Measurements from ENCODE around the gene LHX8. TPM values are rescaled to one million over a fixed set of nuclear protein-coding genes. Genes with fewer than 3 reads are reported as not detected.
"Not testable (repeated sequence)": the region's sequence is repeated elsewhere in the genome, so short reads cannot be mapped to it uniquely, and the experiment has no call there.

Gene LHX8
- total RNA-seq, 6 donors from 2014 or later = not detected

DNA sequence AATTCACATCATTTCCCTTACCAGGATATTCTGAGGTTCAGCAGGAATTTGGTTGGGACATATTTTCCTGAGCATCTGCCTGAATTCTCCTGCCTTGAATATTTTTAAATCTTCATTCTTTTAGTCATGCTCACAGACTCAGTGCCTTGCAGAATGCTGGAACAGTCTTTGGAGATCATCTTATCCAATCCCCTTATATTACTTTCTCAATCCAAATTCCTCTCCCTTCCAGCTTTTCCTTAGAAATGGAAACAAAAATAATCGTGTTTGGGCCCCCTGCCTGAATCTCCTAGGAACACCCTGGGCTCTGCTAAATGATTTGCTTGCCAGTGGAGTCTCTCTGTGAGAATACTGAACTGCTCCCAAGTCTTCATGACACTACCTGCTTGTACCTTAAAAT lies 38.4 kb downstream of the LHX8 start:
- 39 to 42% methylated on average over 1 of the region's 1 CpG for WGBS, 2 donors
- no peak for TF ChIP-seq POLR2A (IDR thresholded peaks at IDR 0.05)
- TF ChIP-seq, protein P1, sequence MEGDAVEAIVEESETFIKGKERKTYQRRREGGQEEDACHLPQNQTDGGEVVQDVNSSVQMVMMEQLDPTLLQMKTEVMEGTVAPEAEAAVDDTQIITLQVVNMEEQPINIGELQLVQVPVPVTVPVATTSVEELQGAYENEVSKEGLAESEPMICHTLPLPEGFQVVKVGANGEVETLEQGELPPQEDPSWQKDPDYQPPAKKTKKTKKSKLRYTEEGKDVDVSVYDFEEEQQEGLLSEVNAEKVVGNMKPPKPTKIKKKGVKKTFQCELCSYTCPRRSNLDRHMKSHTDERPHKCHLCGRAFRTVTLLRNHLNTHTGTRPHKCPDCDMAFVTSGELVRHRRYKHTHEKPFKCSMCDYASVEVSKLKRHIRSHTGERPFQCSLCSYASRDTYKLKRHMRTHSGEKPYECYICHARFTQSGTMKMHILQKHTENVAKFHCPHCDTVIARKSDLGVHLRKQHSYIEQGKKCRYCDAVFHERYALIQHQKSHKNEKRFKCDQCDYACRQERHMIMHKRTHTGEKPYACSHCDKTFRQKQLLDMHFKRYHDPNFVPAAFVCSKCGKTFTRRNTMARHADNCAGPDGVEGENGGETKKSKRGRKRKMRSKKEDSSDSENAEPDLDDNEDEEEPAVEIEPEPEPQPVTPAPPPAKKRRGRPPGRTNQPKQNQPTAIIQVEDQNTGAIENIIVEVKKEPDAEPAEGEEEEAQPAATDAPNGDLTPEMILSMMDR (IDR thresholded peaks at IDR 0.05) = no peak
- no peak for TF ChIP-seq EP300 (IDR thresholded peaks at IDR 0.05)
- TF ChIP-seq POLR2AphosphoS5 (IDR thresholded peaks at IDR 0.05) = no peak
- DNase-seq = no peak
- H3K27ac ChIP-seq = no peak overlapping the region
- H3K9me3 ChIP-seq = no peaks in the 10 kb centered on the region
- H3K4me1 ChIP-seq = no peaks in the 10 kb centered on the region
- H3K36me3 ChIP-seq = no peaks in the 10 kb centered on the region
- no peaks in the 10 kb centered on the region for H3K27me3 ChIP-seq
- no peak overlapping the region for H3K4me3 ChIP-seq
- ATAC-seq (ENCODE audit: low FRiP score in 2 of 2) = peak in 1 of 2 donors; percentile 31

DNA sequence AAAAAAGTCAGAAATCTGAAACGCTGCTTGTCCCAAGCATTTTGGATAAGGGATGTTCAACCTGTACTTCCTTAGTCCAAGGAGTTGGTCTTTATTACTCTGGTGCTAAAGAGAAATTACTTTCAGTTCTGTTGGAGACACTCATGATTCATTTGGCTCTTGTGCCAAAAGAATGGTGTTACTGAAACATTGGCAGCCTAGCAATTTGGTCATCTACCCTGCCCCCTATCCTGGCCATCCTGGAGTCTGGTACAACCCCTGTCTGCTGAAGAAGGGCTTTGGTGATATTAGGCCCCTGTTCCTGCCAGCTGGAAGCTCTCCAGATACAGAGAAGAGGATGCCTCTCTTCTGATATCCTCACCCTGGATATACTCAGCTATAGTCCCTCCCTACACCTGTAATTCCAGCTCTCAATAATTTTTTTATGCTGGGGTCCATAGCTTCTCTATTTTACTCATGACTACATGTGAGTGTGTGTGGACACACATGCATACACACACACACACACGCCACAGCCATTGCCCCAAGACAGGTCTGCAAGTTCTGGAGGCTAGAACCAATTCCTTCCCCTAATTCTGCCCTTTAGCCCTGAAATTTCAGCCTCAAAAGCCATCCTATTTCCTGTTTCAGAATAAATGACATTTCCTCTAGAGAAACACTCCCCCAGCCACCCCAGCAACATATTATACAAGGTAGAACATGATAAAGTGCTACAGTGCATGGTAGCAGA lies 40.0 kb downstream of the LHX8 start:
- no peaks in the 10 kb centered on the region for H3K9me3 ChIP-seq
- H3K4me3 ChIP-seq = no peak overlapping the region
- WGBS, 2 donors = 73 to 74% methylated on average over 2 of the region's 2 CpGs
- ATAC-seq (ENCODE audit: low FRiP score in 2 of 2) = no peak
- H3K4me1 ChIP-seq = no peaks in the 10 kb centered on the region
- no peaks in the 10 kb centered on the region for H3K27me3 ChIP-seq
- TF ChIP-seq EP300 (IDR thresholded peaks at IDR 0.05) = no peak
- TF ChIP-seq POLR2AphosphoS5 (IDR thresholded peaks at IDR 0.05) = no peak
- no peak for DNase-seq
- H3K27ac ChIP-seq = no peak overlapping the region
- H3K36me3 ChIP-seq = no peaks in the 10 kb centered on the region

DNA sequence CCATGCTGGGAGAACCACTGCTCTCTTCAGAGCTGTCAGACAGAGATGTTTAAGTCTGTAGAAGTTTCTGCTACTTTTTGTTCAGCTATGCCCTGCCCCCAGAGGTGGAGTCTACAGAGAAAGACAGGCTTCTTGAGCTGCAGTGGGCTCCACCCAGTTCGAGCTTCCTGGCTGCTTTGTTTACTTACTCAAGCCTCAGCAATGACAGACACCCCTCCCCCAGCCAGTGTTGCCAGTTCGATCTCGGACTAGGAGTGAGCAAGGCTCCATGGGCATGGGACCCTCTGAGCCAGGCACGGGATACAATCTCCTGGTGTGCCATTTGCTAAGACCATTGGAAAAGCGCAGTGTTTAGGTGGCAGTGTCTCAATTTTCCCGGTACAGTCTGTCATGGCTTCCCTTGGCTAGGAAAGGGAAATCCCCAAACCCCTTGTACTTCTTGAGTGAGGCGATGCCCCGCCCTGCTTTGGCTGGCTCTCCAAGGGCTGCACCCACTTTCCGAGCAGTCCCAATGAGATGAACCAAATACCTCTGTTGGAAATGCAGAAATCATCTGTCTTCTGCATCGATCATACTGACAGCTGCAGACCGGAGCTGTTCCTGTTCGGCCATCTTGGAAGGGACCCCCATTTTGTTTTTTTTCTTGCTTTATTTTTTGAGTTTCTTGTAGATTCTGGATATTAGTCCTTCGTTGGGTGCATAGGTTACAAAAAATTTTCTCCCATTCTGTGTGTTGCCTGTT lies 47.2 kb downstream of the LHX8 start:
- not testable (repeated sequence) for H3K27ac ChIP-seq; H3K36me3 ChIP-seq; DNase-seq; ATAC-seq (ENCODE audit: low FRiP score in 2 of 2); H3K9me3 ChIP-seq; H3K27me3 ChIP-seq; H3K4me1 ChIP-seq; H3K4me3 ChIP-seq
- WGBS, 2 donors = 85 to 86% methylated on average over 12 to 13 of the region's 13 CpGs

DNA sequence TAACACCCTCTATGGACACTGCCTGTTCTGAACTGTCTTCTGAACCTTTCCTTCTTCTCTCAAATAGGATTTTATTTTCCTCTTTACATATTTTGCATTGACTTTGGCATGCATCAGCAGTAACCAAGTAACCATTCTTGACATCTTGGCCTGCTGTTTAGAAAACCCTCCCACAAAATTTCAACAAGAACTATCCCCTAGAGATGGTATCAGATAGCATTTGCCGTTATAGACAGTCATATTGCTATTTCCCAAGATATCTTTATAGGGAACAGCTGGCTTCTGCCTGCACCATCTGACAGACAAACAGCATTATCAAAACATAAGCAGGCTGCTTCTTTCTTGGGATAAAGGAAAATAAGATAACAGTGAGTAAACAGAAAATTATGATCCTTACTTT lies 54.7 kb downstream of the LHX8 start:
- no peak overlapping the region for H3K27ac ChIP-seq
- H3K4me1 ChIP-seq = no peaks in the 10 kb centered on the region
- H3K27me3 ChIP-seq = no peaks in the 10 kb centered on the region
- DNase-seq (no peak), ATAC-seq (ENCODE audit: low FRiP score in 2 of 2) (no peak)
- no peaks in the 10 kb centered on the region for H3K36me3 ChIP-seq
- 68% methylated on average over 1 of the region's 1 CpG for WGBS, 2 donors
- no peak overlapping the region for H3K4me3 ChIP-seq
- no peak for TF ChIP-seq EP300 (IDR thresholded peaks at IDR 0.05)
- no peak for TF ChIP-seq POLR2A (IDR thresholded peaks at IDR 0.05)
- no peak for TF ChIP-seq POLR2AphosphoS5 (IDR thresholded peaks at IDR 0.05)
- TF ChIP-seq, protein P1 (IDR thresholded peaks at IDR 0.05) = no peak
- H3K9me3 ChIP-seq = no peaks in the 10 kb centered on the region

DNA sequence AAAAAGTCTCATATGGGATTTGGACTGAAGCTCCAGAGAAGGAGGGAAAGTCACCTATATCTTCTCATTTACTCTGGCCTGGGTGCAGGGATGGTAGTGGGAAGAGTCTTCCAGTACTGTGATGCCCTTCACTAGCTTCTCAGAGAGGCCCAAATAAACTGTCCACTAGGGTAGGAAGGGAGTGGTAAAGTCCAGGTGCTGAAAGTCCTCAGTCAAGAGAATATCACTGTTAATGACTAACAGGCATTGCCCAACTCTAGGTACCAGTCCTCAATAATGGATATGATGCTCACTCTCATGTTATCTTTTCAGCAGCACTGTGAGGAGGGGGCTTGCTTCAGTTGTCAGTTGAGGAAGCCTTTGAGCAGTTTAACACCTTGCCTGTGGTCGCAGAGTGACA lies 64.0 kb downstream of the LHX8 start:
- no peak for TF ChIP-seq EP300 (IDR thresholded peaks at IDR 0.05)
- TF ChIP-seq, protein P1 (IDR thresholded peaks at IDR 0.05) = no peak
- no peak for TF ChIP-seq POLR2AphosphoS5 (IDR thresholded peaks at IDR 0.05)
- no peak for TF ChIP-seq POLR2A (IDR thresholded peaks at IDR 0.05)
- no peak for DNase-seq

More for the DNA sequence above, 64.0 kb downstream of the LHX8 start:
- Histone ChIP-seq H3K9me3 (no peaks in the 10 kb centered on the region), H3K27ac (no peak overlapping the region), H3K4me3 (no peak overlapping the region), H3K4me1 (no peaks in the 10 kb centered on the region), H3K36me3 (no peaks in the 10 kb centered on the region), H3K27me3 (no peaks in the 10 kb centered on the region)
- 50 to 62% methylated on average over 1 of the region's 1 CpG for WGBS, 2 donors
- ATAC-seq (ENCODE audit: low FRiP score in 2 of 2) = no peak
